Panc1 (cell line): Measurements from ENCODE around the gene PLEKHG1. TPM values are rescaled to one million over a fixed set of nuclear protein-coding genes. Genes with fewer than 3 reads are reported as not detected.

Source experiments
- ATAC-seq: fragments of 200-7000 bp; cut with Tn5 transposase; 2 replicates; pipeline ENCODE4 v1.9.1; 2020; ENCODE audit warnings: mild to moderate bottlenecking, moderate library complexity
- BruUV-seq: library from RNA; stranded (reverse); fragments of 400-500 nt; replicated peaks from 2 replicates; lab custom pipeline; 2021; lab: Mats Ljungman, UMichigan
- CTCF ChIA-PET: fragments of 300-600 bp; sonication (Branson Sonifier 250); formaldehyde crosslinking; loops from one replicate; lab custom pipeline; 2022; ENCODE audit warnings: antibody characterized with exemption; lab: Charles Lee
- POLR2A ChIA-PET: fragments of 300-600 bp; sonication (Branson Sonifier 250); formaldehyde crosslinking; loops from one replicate; lab custom pipeline; 2022; ENCODE audit warnings: antibody characterized with exemption; lab: Charles Lee
- DNase-seq: peaks from one replicate; pipeline ENCODE4 v3.0.0-alpha.2; 2010; ENCODE audit warnings: low read depth, low spot score
- H3K27ac ChIP-seq: 2 replicates; pipeline ENCODE4 v1.5.1; 2011; ENCODE audit warnings: mild to moderate bottlenecking, low read length, inconsistent platforms
- H3K27me3 ChIP-seq: fragments of 200-500 bp; sonication (Bioruptor generic); 2 replicates; pipeline ENCODE4 v1.6.0; 2014; ENCODE audit warnings: low read length, inconsistent platforms; ENCODE audit not compliant: control insufficient read depth, insufficient read depth
- H3K36me3 ChIP-seq: fragments of 200-500 bp; sonication (Bioruptor generic); 2 replicates; pipeline ENCODE4 v1.5.1; 2014; ENCODE audit warnings: inconsistent platforms, mild to moderate bottlenecking, low read length, moderate library complexity; ENCODE audit not compliant: control insufficient read depth, insufficient read depth
- H3K4me1 ChIP-seq: 2 replicates; pipeline ENCODE4 v1.5.1; 2011; ENCODE audit warnings: inconsistent platforms, mild to moderate bottlenecking, low read length, moderate library complexity; ENCODE audit not compliant: control insufficient read depth, insufficient read depth
- H3K4me3 ChIP-seq, 2 experiments: 2 replicates each; pipeline ENCODE4 v1.5.1; 2011 to 2012; ENCODE audit warnings: low read depth in 2 of 2, low read length in 2 of 2, mild to moderate bottlenecking in 2 of 2, inconsistent platforms in 1 of 2, moderate library complexity in 1 of 2
- H3K9me3 ChIP-seq: fragments of 200-500 bp; sonication (Bioruptor generic); 2 replicates; pipeline ENCODE4 v1.5.1; 2014; ENCODE audit warnings: low read depth, mild to moderate bottlenecking, inconsistent platforms, low read length, moderate library complexity; ENCODE audit not compliant: control insufficient read depth, insufficient read depth
- POLR2AphosphoS5 ChIP-seq: IDR thresholded peaks from 2 replicates; pipeline ENCODE4 v1.6.1; 2012; ENCODE audit warnings: mild to moderate bottlenecking, low read depth, low read length, moderate library complexity
- SIN3A ChIP-seq: IDR thresholded peaks from 2 replicates; pipeline ENCODE4 v1.6.1; 2012; ENCODE audit warnings: low read depth, mild to moderate bottlenecking, low read length, moderate library complexity, borderline replicate concordance; ENCODE audit not compliant: insufficient read depth
- TCF7L2 ChIP-seq: IDR thresholded peaks from 2 replicates; pipeline ENCODE4 v1.6.1; 2011; ENCODE audit warnings: mild to moderate bottlenecking, low read depth, low read length, inconsistent platforms
- in situ Hi-C: cut with HindIII; loops from 2 replicates; pipeline ENCODE4 v1.10.0; 2016; ENCODE audit warnings: low sequenced_read_pairs, low pct_unique_long_range_greater_than_20kb
- intact Hi-C: fragments of 100-400 bp; cut with micrococcal nuclease; formaldehyde crosslinking; loops from one replicate; pipeline ENCODE4 v1.10.0; 2022; ENCODE audit not compliant: unreplicated experiment
- total RNA-seq: library from RNA; stranded (reverse); gene quantifications from one replicate; pipeline ENCODE4 v1.2.1, GENCODE V29; 2021; ENCODE audit not compliant: unreplicated experiment
- TF ChIP-seq, protein P1 (sequence below), 2 experiments: IDR thresholded peaks; 2 replicates each; pipeline ENCODE4 v1.6.1; 2011 to 2012; ENCODE audit warnings: low read depth in 2 of 2, control low read depth in 1 of 2, low read length in 1 of 2, mild to moderate bottlenecking in 1 of 2, moderate library complexity in 1 of 2; ENCODE audit not compliant: insufficient read depth in 1 of 2
- TF ChIP-seq, protein P2 (sequence below): fragments of 450-650 bp; IDR thresholded peaks from 2 replicates; pipeline ENCODE4 v1.5.1; 2017; ENCODE audit warnings: mild to moderate bottlenecking

Gene PLEKHG1
- total RNA-seq, 1 experiment from 2014 or later = 4.0 TPM

- no peak for ATAC-seq
- ChIA-PET CTCF (no interaction called here), POLR2A (no interaction called here)
- no peaks in the 10 kb centered on the region for H3K9me3 ChIP-seq
- no peak overlapping the region for H3K27ac ChIP-seq
- H3K4me1 ChIP-seq = no peaks in the 10 kb centered on the region; the same call in 1 of the 2 replicates
- DNase-seq = no peak
- H3K27me3 ChIP-seq = no peaks in the 10 kb centered on the region
- intact Hi-C loops (no loop called here), in situ Hi-C loops (no loop called here)
- no peaks in the 10 kb centered on the region for H3K36me3 ChIP-seq
- TF ChIP-seq, protein P1, sequence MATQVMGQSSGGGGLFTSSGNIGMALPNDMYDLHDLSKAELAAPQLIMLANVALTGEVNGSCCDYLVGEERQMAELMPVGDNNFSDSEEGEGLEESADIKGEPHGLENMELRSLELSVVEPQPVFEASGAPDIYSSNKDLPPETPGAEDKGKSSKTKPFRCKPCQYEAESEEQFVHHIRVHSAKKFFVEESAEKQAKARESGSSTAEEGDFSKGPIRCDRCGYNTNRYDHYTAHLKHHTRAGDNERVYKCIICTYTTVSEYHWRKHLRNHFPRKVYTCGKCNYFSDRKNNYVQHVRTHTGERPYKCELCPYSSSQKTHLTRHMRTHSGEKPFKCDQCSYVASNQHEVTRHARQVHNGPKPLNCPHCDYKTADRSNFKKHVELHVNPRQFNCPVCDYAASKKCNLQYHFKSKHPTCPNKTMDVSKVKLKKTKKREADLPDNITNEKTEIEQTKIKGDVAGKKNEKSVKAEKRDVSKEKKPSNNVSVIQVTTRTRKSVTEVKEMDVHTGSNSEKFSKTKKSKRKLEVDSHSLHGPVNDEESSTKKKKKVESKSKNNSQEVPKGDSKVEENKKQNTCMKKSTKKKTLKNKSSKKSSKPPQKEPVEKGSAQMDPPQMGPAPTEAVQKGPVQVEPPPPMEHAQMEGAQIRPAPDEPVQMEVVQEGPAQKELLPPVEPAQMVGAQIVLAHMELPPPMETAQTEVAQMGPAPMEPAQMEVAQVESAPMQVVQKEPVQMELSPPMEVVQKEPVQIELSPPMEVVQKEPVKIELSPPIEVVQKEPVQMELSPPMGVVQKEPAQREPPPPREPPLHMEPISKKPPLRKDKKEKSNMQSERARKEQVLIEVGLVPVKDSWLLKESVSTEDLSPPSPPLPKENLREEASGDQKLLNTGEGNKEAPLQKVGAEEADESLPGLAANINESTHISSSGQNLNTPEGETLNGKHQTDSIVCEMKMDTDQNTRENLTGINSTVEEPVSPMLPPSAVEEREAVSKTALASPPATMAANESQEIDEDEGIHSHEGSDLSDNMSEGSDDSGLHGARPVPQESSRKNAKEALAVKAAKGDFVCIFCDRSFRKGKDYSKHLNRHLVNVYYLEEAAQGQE (IDR thresholded peaks at IDR 0.05; ENCODE audit: insufficient read depth in 1 of 2, low read depth in 2 of 2, low read length in 1 of 2) = no peak
- TF ChIP-seq SIN3A = no peak
- no peak for TF ChIP-seq POLR2AphosphoS5
- no peak for TF ChIP-seq TCF7L2
- TF ChIP-seq, protein P2, sequence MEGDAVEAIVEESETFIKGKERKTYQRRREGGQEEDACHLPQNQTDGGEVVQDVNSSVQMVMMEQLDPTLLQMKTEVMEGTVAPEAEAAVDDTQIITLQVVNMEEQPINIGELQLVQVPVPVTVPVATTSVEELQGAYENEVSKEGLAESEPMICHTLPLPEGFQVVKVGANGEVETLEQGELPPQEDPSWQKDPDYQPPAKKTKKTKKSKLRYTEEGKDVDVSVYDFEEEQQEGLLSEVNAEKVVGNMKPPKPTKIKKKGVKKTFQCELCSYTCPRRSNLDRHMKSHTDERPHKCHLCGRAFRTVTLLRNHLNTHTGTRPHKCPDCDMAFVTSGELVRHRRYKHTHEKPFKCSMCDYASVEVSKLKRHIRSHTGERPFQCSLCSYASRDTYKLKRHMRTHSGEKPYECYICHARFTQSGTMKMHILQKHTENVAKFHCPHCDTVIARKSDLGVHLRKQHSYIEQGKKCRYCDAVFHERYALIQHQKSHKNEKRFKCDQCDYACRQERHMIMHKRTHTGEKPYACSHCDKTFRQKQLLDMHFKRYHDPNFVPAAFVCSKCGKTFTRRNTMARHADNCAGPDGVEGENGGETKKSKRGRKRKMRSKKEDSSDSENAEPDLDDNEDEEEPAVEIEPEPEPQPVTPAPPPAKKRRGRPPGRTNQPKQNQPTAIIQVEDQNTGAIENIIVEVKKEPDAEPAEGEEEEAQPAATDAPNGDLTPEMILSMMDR = no peak
- no TSS peak for BruUV-seq
- no peak overlapping the region for H3K4me3 ChIP-seq
These were observed 13.6 kb downstream of the PLEKHG1 start for GRCh38 chr6:150613269-150613668.

- DNase-seq (no peak), ATAC-seq (no peak)
- Histone ChIP-seq H3K27ac (no peak overlapping the region), H3K27me3 (no peaks in the 10 kb centered on the region), H3K9me3 (no peaks in the 10 kb centered on the region), H3K4me1 (no peaks in the 10 kb centered on the region; the same call in 1 of the 2 replicates), H3K36me3 (no peaks in the 10 kb centered on the region), H3K4me3 (no peak overlapping the region)
- CTCF ChIA-PET = interaction anchor here (0.6 kb wide), 1 partner anchor 225 kb away, joined by 3 read pairs; no protein-coding TSS in a partner anchor
- intact Hi-C loops = no loop called here
- in situ Hi-C loops = no loop called here
- POLR2A ChIA-PET = no interaction called here
- BruUV-seq = no TSS peak
- TF ChIP-seq, protein P2 = no peak
- TF ChIP-seq POLR2AphosphoS5 (no peak), TCF7L2 (no peak)
These were observed 16.3 kb downstream of the PLEKHG1 start for GRCh38 chr6:150615967-150616366.
